ENCODE measurements around the gene STRA6. TPM values are rescaled to one million over a fixed set of nuclear protein-coding genes. Genes with fewer than 3 reads are reported as not detected.

Gene STRA6
- total RNA-seq, 1 experiment from 2014 or later: 2.1 TPM

DNA sequence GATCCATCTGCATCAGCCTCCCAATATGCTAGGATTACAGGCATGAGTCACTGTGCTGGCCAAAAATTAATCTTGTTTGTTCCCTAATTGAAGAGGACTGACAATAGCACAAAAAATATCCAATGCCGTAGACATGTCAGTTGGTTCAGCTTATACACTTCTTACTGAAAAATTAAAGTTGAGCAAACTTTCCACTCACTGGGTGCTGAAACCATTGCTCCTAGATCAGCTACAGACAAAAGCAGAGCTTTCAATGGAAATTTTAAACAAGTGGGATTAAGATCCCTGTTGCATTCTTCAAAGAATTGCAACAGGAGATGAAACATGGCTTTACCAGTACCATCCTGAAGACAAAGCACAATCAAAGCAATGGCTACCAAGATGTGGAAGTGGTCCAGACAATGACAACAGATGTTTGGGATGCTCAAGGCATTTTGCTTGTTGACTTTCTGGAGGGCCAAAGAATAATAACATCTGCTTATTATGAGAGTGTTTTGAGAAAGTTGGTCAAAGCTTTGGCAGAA is 56.2 kb downstream of the STRA6 start:
- Histone ChIP-seq H3K27me3 (replicated peaks; ENCODE audit: control insufficient read depth, insufficient read depth, low read length) (no peaks in the 10 kb centered on the region; the same call in 1 of the 2 replicates), H3K36me3 (ENCODE audit: control insufficient read depth, insufficient read depth, low read length) (no peaks in the 10 kb centered on the region), H3K4me1 (no peaks in the 10 kb centered on the region), H3K4me3 (ENCODE audit: low read depth, low read length) (no peak overlapping the region), H3K9me3 (no peaks in the 10 kb centered on the region; the same call in 1 of the 2 replicates)
- H3K9me3 Mint-ChIP-seq (ENCODE audit: unreplicated experiment): no peaks in the 10 kb centered on the region
- ChIA-PET POLR2A (no interaction called here), CTCF (no interaction called here)
- no TSS peak for BruUV-seq (replicated peaks)
- TF ChIP-seq, protein P1, sequence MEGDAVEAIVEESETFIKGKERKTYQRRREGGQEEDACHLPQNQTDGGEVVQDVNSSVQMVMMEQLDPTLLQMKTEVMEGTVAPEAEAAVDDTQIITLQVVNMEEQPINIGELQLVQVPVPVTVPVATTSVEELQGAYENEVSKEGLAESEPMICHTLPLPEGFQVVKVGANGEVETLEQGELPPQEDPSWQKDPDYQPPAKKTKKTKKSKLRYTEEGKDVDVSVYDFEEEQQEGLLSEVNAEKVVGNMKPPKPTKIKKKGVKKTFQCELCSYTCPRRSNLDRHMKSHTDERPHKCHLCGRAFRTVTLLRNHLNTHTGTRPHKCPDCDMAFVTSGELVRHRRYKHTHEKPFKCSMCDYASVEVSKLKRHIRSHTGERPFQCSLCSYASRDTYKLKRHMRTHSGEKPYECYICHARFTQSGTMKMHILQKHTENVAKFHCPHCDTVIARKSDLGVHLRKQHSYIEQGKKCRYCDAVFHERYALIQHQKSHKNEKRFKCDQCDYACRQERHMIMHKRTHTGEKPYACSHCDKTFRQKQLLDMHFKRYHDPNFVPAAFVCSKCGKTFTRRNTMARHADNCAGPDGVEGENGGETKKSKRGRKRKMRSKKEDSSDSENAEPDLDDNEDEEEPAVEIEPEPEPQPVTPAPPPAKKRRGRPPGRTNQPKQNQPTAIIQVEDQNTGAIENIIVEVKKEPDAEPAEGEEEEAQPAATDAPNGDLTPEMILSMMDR (IDR thresholded peaks at IDR 0.05; ENCODE audit: insufficient read depth in 1 of 2, low read depth in 1 of 2, low read length in 1 of 2, severe bottlenecking in 1 of 2, unreplicated experiment in 1 of 2): no peak
- DNase-seq: no peak
- H3K4me1 Mint-ChIP-seq (ENCODE audit: low read depth, unreplicated experiment): no peaks in the 10 kb centered on the region
- H3K4me3 Mint-ChIP-seq (ENCODE audit: unreplicated experiment): no peak overlapping the region
- peaks cover 9% of the 10 kb centered on the region for H3K27me3 Mint-ChIP-seq (ENCODE audit: insufficient read depth, unreplicated experiment)
- no peaks in the 10 kb centered on the region for H3K36me3 Mint-ChIP-seq (ENCODE audit: insufficient read depth, unreplicated experiment)
- H3K27ac Mint-ChIP-seq (ENCODE audit: unreplicated experiment): no peak overlapping the region
- intact Hi-C loops (cut with micrococcal nuclease; ENCODE audit: unreplicated experiment): no loop called here

DNA sequence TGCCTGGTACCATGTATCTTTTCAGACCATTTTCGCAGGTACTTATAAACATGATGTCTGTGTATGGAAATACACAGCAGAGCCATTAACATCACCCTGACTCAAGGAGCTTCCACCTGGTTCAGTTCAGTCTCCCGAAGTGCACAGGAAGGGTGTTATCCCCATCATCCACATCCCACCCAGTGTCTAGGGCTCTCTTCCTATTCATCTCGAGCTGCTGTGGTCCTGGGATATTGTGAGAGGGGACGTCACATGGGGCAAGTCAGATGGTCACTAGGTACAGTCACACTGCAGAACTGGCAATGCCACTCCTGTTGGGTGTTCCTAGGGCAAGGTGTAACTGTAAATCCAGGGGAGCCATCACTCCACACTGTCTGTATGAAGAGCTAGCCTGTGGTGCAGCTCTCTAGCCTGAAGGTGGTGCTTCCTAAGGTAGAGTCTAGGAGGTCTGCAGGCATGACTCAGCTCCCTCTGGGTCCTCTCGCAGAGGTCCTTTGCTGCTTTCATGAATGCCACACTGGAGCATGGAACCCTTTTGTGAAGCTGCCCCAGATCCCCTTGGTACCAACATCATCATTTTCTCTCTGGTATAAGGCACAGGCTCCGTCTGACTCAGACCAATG is 58.3 kb downstream of the STRA6 start:
- no peaks in the 10 kb centered on the region for H3K9me3 Mint-ChIP-seq (ENCODE audit: unreplicated experiment)
- no peaks in the 10 kb centered on the region for H3K36me3 ChIP-seq (ENCODE audit: control insufficient read depth, insufficient read depth, low read length)
- no TSS peak for BruUV-seq (replicated peaks)
- no peak overlapping the region for H3K4me3 ChIP-seq (ENCODE audit: low read depth, low read length)
- H3K27ac Mint-ChIP-seq (ENCODE audit: unreplicated experiment): no peak overlapping the region
- intact Hi-C loops (cut with micrococcal nuclease; ENCODE audit: unreplicated experiment): no loop called here
- no peaks in the 10 kb centered on the region for H3K36me3 Mint-ChIP-seq (ENCODE audit: insufficient read depth, unreplicated experiment)
- peaks cover 7% of the 10 kb centered on the region for H3K27me3 Mint-ChIP-seq (ENCODE audit: insufficient read depth, unreplicated experiment)
- no peaks in the 10 kb centered on the region for H3K4me1 Mint-ChIP-seq (ENCODE audit: low read depth, unreplicated experiment)
- no peaks in the 10 kb centered on the region for H3K4me1 ChIP-seq
- no peaks in the 10 kb centered on the region; the same call in 1 of the 2 replicates for H3K27me3 ChIP-seq (replicated peaks; ENCODE audit: control insufficient read depth, insufficient read depth, low read length)
- H3K9me3 ChIP-seq: no peaks in the 10 kb centered on the region; the same call in 1 of the 2 replicates
- DNase-seq: peak in 1 of 2 experiments; percentile 28
- no peak overlapping the region for H3K4me3 Mint-ChIP-seq (ENCODE audit: unreplicated experiment)
- ChIA-PET CTCF (interaction anchor here (0.5 to 1.4 kb wide), 9 partner anchors 13 to 238 kb away, joined by 3 to 10 read pairs (median 3); partner anchors contain the start of gene PML), POLR2A (no interaction called here)
- TF ChIP-seq, protein P1 (IDR thresholded peaks at IDR 0.05; ENCODE audit: insufficient read depth in 1 of 2, low read depth in 1 of 2, low read length in 1 of 2, severe bottlenecking in 1 of 2, unreplicated experiment in 1 of 2): peak in 1 of 2 experiments; percentile 24

DNA sequence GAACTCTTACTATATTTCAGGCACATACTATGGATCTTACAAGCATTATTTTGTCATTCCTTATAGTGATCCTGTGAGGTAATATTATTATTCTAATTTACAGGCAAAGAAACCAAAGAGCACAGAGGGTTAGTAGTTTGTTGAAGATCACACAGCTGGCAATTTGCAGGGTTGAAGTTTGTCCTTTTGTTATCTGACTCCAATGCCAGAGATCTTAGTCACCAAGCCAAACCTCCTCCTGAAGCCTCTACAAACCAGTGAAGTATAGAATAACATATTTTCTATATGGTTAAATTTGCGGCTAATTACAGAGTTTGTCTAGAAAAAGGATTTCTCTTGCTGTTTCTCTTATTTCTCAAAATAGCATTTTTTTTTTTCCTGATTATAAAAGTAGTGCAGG is 61.0 kb downstream of the STRA6 start:
- Mint-ChIP-seq H3K9me3 (ENCODE audit: unreplicated experiment) (no peaks in the 10 kb centered on the region), H3K27ac (ENCODE audit: unreplicated experiment) (no peak overlapping the region), H3K27me3 (ENCODE audit: insufficient read depth, unreplicated experiment) (peaks cover 8% of the 10 kb centered on the region), H3K4me3 (ENCODE audit: unreplicated experiment) (no peak overlapping the region), H3K36me3 (ENCODE audit: insufficient read depth, unreplicated experiment) (no peaks in the 10 kb centered on the region), H3K4me1 (ENCODE audit: low read depth, unreplicated experiment) (no peaks in the 10 kb centered on the region)
- no peaks in the 10 kb centered on the region for H3K36me3 ChIP-seq (ENCODE audit: control insufficient read depth, insufficient read depth, low read length)
- intact Hi-C loops (cut with micrococcal nuclease; ENCODE audit: unreplicated experiment): no loop called here
- CTCF ChIA-PET: interaction anchor here (0.8 kb wide), 1 partner anchor 179 kb away, joined by 3 read pairs; no protein-coding TSS in a partner anchor
- TF ChIP-seq, protein P1 (IDR thresholded peaks at IDR 0.05; ENCODE audit: insufficient read depth in 1 of 2, low read depth in 1 of 2, low read length in 1 of 2, severe bottlenecking in 1 of 2, unreplicated experiment in 1 of 2): no peak
- POLR2A ChIA-PET: no interaction called here
- no peaks in the 10 kb centered on the region for H3K9me3 ChIP-seq
- no peaks in the 10 kb centered on the region for H3K4me1 ChIP-seq
- BruUV-seq (replicated peaks): no TSS peak
- H3K4me3 ChIP-seq (ENCODE audit: low read depth, low read length): no peak overlapping the region
- H3K27me3 ChIP-seq (replicated peaks; ENCODE audit: control insufficient read depth, insufficient read depth, low read length): peaks cover 2% of the 10 kb centered on the region; the same call in 1 of the 2 replicates
- DNase-seq: no peak
